Fibroblast of lung (primary cell): Measurements from ENCODE around the gene SLC4A1. TPM values are rescaled to one million over a fixed set of nuclear protein-coding genes. Genes with fewer than 3 reads are reported as not detected.

Source experiments
- DNase-seq, 2 donors: peaks; one replicate each; pipeline versions ENCODE4 v3.0.0 to v3.0.0-alpha.2; 2010; ENCODE audit warnings: low read depth in 2 of 2
- H2AFZ ChIP-seq: 2 replicates; pipeline ENCODE4 v1.5.1; 2012; ENCODE audit warnings: low read length, control low read depth, inconsistent platforms
- H3K27ac ChIP-seq: 2 replicates; pipeline ENCODE4 v1.5.1; 2011; ENCODE audit warnings: low read length, control low read depth; ENCODE audit not compliant: insufficient read depth
- H3K27me3 ChIP-seq: 2 replicates; pipeline ENCODE4 v1.5.1; 2011; ENCODE audit warnings: mild to moderate bottlenecking, low read length; ENCODE audit not compliant: control insufficient read depth, insufficient read depth
- H3K36me3 ChIP-seq: 2 replicates; pipeline ENCODE4 v1.5.1; 2011; ENCODE audit warnings: low read length; ENCODE audit not compliant: control insufficient read depth, insufficient read depth
- H3K4me1 ChIP-seq: 2 replicates; pipeline ENCODE4 v1.5.1; 2011; ENCODE audit warnings: low read length; ENCODE audit not compliant: control insufficient read depth, insufficient read depth; ENCODE audit errors: extremely low read depth
- H3K4me2 ChIP-seq: 2 replicates; pipeline ENCODE4 v1.5.1; 2011; ENCODE audit warnings: low read length, control low read depth; ENCODE audit not compliant: insufficient read depth; ENCODE audit errors: extremely low read depth
- H3K4me3 ChIP-seq, 4 experiments: fragments of 200-600 bp in 1 of 4; sonication (generic) in 1 of 4; replicated peaks in 1 of 4; 2 replicates each; pipeline ENCODE4 v1.5.1; 2011 to 2016; ENCODE audit warnings: low read length in 4 of 4, low read depth in 3 of 4, mild to moderate bottlenecking in 3 of 4, control low read depth in 2 of 4, inconsistent platforms in 1 of 4, mixed read lengths in 1 of 4; ENCODE audit not compliant: insufficient read depth in 1 of 4; ENCODE audit errors: control extremely low read depth in 1 of 4
- H3K79me2 ChIP-seq: 2 replicates; pipeline ENCODE4 v1.5.1; 2012; ENCODE audit warnings: mild to moderate bottlenecking, low read length, inconsistent platforms; ENCODE audit not compliant: control insufficient read depth, insufficient read depth
- H3K9ac ChIP-seq: 2 replicates; pipeline ENCODE4 v1.5.1; 2011; ENCODE audit warnings: mild to moderate bottlenecking, low read length, control low read depth; ENCODE audit not compliant: insufficient read depth
- H3K9me3 ChIP-seq: 2 replicates; pipeline ENCODE4 v1.5.1; 2012; ENCODE audit warnings: low read depth, low read length; ENCODE audit not compliant: control insufficient read depth, insufficient read depth
- H4K20me1 ChIP-seq: 2 replicates; pipeline ENCODE4 v1.5.1; 2011; ENCODE audit warnings: low read length; ENCODE audit not compliant: control insufficient read depth, insufficient read depth; ENCODE audit errors: extremely low read depth
- CTCF ChIP-seq, 2 donors: IDR thresholded peaks in 1 of 2; conservative IDR thresholded peaks in 1 of 2; 1 replicate in 1 of 2; 2 replicates in 1 of 2; pipeline ENCODE4 v1.5.1; 2011 to 2012; ENCODE audit warnings: low read length in 2 of 2, control low read depth in 1 of 2, inconsistent platforms in 1 of 2, low read depth in 1 of 2, mild to moderate bottlenecking in 1 of 2
- EZH2 ChIP-seq: IDR thresholded peaks from 2 replicates; pipeline ENCODE4 v1.5.1; 2012; ENCODE audit warnings: low read length, control low read depth, mild to moderate bottlenecking; ENCODE audit errors: missing control alignments
- polyA plus RNA-seq, 2 donors: library from polyadenylated mRNA; depleted of rRNA in 1 of 2; stranded (reverse) in 1 of 2; unstranded in 1 of 2; fragments of >200 nt; gene quantifications; 2 replicates each; pipeline ENCODE4 v1.2.1, GENCODE V29; 2011 to 2012; ENCODE audit warnings: missing spikeins in 1 of 2
- total RNA-seq: library from RNA; depleted of rRNA; stranded (reverse); fragments of >200 nt; gene quantifications from 2 replicates; pipeline ENCODE4 v1.2.1, GENCODE V29; 2014

Gene SLC4A1
- total and polyA plus RNA-seq, 2 donors (not counting 1 experiment from before 2014, with no cell fraction given), result not detected

- H3K79me2 ChIP-seq, result peaks cover 11% of the 10 kb centered on the region
- H3K27ac ChIP-seq, result no peak overlapping the region
- DNase-seq, result peak; percentile 66 to 89
- no peak overlapping the region for H2AFZ ChIP-seq
- H3K4me1 ChIP-seq, result peaks cover 12% of the 10 kb centered on the region
- no peaks in the 10 kb centered on the region for H4K20me1 ChIP-seq
- H3K27me3 ChIP-seq, result no peaks in the 10 kb centered on the region
- no peaks in the 10 kb centered on the region for H3K36me3 ChIP-seq
- no peak overlapping the region for H3K4me3 ChIP-seq
- TF ChIP-seq EZH2 (no peak), CTCF (conservative IDR thresholded peaks at IDR 0.05 in 1 of 2, IDR thresholded peaks at IDR 0.05 in 1 of 2; ENCODE audit: low read depth in 1 of 2, low read length in 2 of 2) (no peak)
- H3K4me2 ChIP-seq, result peak overlapping the region; percentile 6
- no peak overlapping the region for H3K9ac ChIP-seq
- H3K9me3 ChIP-seq, result no peaks in the 10 kb centered on the region
Observed at GRCh38 chr17:44223541-44224071, 44.3 kb downstream of the SLC4A1 start.

GRCh38 chr17:44222112-44222869 lies 45.6 kb downstream of the SLC4A1 start:
- H2AFZ ChIP-seq, result peak overlapping the region; percentile 47
- H3K9me3 ChIP-seq, result no peaks in the 10 kb centered on the region
- peaks cover 21% of the 10 kb centered on the region for H3K79me2 ChIP-seq
- H3K9ac ChIP-seq, result peak overlapping the region; percentile 46
- peak overlapping the region; percentile 53 to 92 (median 78) for H3K4me3 ChIP-seq
- TF ChIP-seq EZH2 (no peak), CTCF (conservative IDR thresholded peaks at IDR 0.05 in 1 of 2, IDR thresholded peaks at IDR 0.05 in 1 of 2; ENCODE audit: low read depth in 1 of 2, low read length in 2 of 2) (peak; percentile 13 to 17)
- peak overlapping the region; percentile 86 for H3K4me2 ChIP-seq
- peak; percentile 74 to 77 for DNase-seq
- no peaks in the 10 kb centered on the region for H3K36me3 ChIP-seq
- no peaks in the 10 kb centered on the region for H3K27me3 ChIP-seq
- no peaks in the 10 kb centered on the region for H4K20me1 ChIP-seq
- peak overlapping the region; percentile 79 for H3K27ac ChIP-seq
- peaks cover 18% of the 10 kb centered on the region for H3K4me1 ChIP-seq

GRCh38 chr17:44221862-44222111 lies 46.1 kb downstream of the SLC4A1 start:
- Histone ChIP-seq H3K9me3 (no peaks in the 10 kb centered on the region), H3K9ac (peak overlapping the region; percentile 46), H4K20me1 (no peaks in the 10 kb centered on the region), H3K27ac (peak overlapping the region; percentile 79), H3K4me2 (peak overlapping the region; percentile 86), H3K27me3 (no peaks in the 10 kb centered on the region), H3K4me1 (peaks cover 20% of the 10 kb centered on the region), H3K79me2 (peaks cover 26% of the 10 kb centered on the region), H3K36me3 (no peaks in the 10 kb centered on the region), H2AFZ (peak overlapping the region; percentile 39), H3K4me3 (peak overlapping the region; percentile 53 to 92 (median 78))
- DNase-seq, result no peak
- TF ChIP-seq CTCF (conservative IDR thresholded peaks at IDR 0.05 in 1 of 2, IDR thresholded peaks at IDR 0.05 in 1 of 2; ENCODE audit: low read depth in 1 of 2, low read length in 2 of 2) (no peak), EZH2 (no peak)
